GM19468 (cell line): ENCODE data around the gene RELA.

Experiments
- ATAC-seq: cut with Tn5 transposase; IDR thresholded peaks from one replicate; pipeline ENCODE4 v1.9.1; 2021; ENCODE audit warnings: mild to moderate bottlenecking, moderate library complexity, moderate number of reproducible peaks; ENCODE audit not compliant: unreplicated experiment; ENCODE audit errors: extremely low read depth

The RELA gene

GRCh38 chr11:65617136-65617850 is 45.4 kb downstream of the RELA start:
- no peak for ATAC-seq

DNA sequence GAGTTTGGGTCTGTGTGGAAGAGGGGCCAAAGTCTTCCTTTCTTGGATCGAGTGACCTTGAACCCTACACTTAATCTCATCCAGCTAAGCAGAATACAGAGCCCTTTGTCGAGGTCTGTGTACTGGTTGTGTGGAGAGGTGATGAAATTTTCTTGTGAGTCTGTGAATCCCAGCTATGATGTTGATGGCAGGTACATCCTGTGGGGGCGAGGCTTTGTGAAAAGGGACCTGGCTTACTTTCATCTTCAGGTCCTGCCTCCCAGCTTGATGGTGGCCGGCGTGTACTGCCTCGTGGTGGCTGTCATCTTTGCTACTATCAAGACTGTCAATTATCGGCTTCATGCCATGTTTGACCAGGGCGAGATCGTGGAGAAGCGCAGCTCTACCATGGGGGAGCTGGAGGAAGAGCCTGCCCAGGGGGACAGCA is 46.1 kb downstream of the RELA start:
- ATAC-seq: no peak

- no peak for ATAC-seq
Observed at GRCh38 chr11:65615950-65616574, 46.7 kb downstream of the RELA start.

DNA sequence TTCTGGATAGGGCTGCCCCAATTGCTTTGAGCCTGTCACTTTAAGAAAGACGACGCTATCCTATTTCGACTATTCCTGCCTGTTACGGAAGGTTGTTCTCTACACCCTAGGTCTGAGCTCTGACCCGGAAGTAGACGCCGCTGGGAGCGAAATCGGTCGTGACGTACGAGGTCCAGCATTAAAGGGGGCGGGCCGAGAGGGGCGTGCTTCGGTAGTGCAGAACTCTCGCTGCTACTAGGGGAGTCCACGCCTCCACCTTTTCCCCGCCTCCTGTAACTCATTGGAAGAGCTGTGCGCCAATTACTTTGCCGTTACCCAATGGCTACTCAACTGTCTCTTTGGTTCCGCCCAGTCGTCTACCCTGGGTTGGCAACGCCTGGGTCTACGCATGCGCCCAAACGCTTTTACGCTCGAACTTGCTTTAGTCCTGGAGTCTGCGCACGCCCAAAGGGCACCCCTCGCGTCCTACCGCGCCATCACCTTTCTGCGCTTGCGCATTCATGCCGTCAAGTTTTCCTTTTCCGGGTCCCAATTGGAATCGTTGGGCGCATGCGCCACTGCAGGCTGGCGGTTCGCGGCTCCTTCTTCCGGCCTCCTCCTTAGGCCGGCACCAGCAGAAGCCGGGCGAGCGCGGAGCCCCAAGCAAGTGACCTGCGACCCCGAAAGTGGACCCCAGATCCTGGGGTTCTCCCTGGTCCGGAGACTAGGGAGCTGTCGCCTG is 47.3 kb downstream of the RELA start, which contains the start of gene PCNX3:
Gene PCNX3 (plus strand): TSS at position 548 of the 721 bp plus-strand sequence. CDS start 536 bp downstream, outside the sequence.
- peak; percentile 80 for ATAC-seq

DNA sequence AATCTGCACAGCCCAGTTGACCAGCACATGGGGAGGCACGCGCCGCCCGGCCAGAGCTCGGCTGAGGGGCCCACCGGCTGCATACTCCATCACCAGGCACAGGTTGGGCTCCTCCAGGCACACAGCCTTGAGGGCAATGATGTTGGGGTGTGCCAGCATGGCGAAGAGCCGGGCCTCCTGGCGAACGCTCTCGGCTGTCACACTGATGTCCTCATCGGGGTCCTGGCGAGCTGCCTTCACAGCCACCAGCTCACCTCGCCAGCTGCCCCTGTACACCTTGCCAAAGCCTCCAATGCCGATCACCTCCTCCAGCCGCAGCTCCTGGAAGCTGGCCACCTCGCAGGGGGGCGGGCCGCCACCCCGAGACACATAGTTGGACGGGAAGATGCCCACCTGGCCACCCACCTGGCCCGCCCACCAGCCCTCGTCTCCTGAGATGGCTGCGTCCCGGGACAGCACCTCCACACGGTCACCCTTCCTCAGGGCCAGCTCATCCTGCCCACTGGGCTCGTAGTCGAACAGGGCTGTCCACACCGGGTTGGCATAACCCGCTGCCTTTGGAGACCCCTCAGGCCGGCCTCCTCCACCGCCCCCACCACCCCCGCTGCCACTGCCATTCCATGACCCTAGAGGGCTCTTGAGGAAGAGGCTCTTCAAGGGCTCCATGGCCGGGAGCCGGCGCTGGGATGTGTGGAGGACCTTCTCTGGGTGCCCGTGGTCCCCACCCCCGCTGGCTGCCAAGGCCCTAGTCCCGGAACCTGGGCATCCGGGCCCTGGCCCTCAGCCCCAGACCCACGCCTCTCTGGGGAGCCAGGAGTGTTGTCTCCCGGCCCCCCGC is 49.4 kb downstream of the RELA start:
- ATAC-seq: no peak

- ATAC-seq: no peak
Observed at GRCh38 chr11:65612691-65613090, 50.0 kb downstream of the RELA start.

- ATAC-seq: no peak
Observed at GRCh38 chr11:65611758-65612603, 50.7 kb downstream of the RELA start.

DNA sequence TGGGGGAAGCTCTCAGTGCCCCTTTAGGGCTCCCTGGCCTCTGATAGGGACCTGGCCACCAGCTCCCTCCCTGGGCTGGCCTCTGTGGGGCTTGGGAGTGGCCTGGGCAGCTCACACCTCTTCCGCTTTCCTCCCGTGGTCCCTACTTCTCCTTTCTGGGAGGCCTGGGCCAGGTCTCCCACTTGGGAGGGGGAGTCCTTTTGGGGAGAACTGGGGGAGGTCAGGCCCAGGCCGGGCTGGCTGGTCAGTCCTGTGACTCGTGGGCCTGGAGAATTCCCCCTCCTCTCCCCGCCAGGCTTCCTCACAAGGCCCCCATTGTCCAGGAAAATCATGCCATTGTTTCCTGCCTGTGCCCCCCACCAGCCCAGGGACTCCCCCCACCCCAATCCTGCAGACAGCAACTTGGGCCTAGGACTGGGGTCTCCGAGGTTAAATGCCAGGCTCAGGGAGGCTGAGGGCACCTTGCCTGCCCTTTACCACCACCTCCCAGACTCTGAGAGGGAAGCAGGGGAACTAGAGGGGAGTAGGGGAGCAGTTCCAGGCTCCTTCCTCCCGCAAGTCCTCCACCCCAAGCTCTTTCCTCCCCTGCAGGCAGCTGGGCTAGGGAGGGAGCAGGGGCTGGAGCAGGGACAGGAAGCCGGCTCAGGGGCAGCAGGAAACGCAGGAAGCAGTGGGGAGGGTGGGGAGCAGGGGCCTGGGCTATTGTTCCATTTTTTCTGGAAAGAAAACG is 51.5 kb downstream of the RELA start:
- ATAC-seq: no peak

GRCh38 chr11:65610404-65610803 is 52.3 kb downstream of the RELA start:
- no peak for ATAC-seq

DNA sequence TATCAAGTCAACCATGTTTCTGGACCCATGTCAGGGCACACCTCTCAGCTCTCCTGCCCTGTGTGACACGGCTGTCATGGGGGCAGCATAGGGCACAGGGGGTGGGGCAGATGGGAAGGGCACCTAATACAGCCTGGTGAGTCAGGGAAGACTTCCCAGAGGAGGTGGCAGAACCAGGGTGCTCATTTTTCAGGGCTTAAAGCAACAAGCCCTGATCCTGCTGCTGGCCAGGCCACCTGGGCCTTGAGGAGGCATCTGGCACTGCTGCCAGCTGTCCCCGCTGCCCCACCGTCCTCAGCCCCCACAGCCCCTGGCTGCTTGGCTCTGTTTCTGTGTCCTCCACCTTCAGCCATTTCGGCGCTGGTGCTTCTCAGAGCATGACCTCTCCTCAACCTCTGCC is 53.1 kb downstream of the RELA start:
- ATAC-seq: no peak

DNA sequence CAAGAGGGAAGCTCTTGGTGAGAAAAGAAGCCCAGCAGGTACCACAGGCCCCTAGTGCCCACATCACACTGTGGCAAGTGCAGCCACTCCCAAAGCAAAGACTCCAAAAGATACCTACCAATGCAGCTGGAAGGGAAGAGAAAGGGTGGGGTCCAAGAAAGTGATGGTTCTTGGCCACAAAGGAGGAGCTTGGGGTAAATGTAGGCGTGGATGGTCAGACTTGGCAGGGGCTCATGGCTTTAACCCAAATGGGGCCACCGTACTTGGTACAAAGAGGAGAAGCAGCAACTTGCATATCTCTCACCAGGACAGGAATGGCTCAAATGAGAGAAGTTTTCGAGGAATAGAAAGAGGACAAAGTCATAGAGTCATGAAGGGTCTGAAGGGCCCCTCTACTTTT is 53.5 kb downstream of the RELA start:
- no peak for ATAC-seq

DNA sequence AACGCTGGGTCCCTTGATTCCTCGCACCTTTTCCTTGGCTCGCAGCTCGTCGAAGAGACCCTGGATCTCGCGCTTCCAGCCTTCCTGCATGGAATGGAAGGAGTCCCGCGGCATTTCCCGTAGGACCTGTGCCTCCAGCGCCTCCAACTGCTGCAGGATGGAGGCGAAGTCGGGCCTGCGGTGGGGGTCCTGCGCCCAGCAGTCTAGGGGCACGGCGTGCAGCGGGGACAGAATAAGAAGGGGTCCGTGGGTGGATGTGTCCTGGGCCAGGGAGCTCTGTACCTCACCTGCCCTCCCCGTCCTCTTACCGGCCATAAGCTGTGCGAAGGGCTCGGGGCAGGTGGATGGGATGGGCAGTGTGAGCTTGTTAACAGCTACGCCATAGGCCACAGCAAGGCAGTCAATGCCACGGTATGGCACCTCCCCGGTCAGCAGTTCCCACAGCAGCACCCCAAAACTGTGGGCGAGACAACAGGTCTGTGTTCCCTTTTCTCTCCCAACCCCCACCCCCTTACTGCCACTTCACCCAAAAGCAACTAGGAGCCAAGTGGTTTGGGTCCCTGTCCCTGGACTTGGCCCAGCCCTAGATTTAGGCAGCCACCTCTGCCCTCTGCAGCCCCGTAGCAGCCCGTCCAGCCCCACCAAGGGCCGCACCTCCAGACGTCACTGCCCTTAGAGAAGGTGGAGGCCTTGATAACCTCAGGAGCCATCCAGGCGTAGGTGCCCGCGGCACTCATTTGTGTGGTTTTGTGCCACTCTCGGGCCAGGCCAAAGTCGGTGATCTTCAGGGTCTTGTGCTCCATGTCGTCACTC is 54.9 kb downstream of the RELA start:
- no peak for ATAC-seq

- ATAC-seq: no peak
Observed at GRCh38 chr11:65606876-65607613, 55.7 kb downstream of the RELA start.

DNA sequence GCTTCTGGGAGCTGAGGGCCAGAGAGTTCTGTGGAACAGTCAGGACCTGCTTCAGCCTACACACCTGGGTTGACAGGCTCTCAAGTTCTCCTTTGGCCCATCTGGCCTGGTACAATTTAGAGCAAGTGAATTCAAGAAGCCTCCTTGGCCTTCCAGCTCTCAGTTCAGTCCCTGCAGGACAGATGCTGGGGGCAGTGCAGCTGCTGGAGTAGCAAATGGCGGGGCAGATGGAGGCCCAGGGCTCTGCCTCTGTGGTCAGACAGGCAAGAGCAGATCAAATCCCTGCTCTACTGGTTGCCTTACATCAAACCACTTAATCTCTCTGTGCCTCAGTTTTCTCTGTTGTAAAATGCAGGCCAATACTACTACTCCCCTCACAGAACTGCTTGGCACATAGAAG is 58.5 kb downstream of the RELA start:
- ATAC-seq: no peak
